GM10248 (cell line): ENCODE data around the gene COL4A2.

Source experiments
- CTCF ChIA-PET: fragments of 300-600 bp; sonication (Branson Sonifier 250); formaldehyde crosslinking; extraction: SDS; loops from one replicate; lab custom pipeline; 2021; ENCODE audit warnings: antibody characterized with exemption; lab: Yijun Ruan, JAX
- POLR2A ChIA-PET: fragments of 350-650 bp; sonication (Branson Sonifier 250); formaldehyde crosslinking; extraction: SDS; loops from one replicate; lab custom pipeline; 2020; ENCODE audit warnings: antibody characterized with exemption; lab: Yijun Ruan, JAX
- DNase-seq: peaks from one replicate; pipeline ENCODE4 v3.0.0; 2012; ENCODE audit errors: extremely low spot score
- TF ChIP-seq, protein P1 (sequence below): IDR thresholded peaks from 2 replicates; pipeline ENCODE4 v1.5.1; 2012; ENCODE audit warnings: mild to moderate bottlenecking, low read depth; ENCODE audit errors: extremely low read depth, missing control alignments, control extremely low read depth

COL4A2 gene

DNA sequence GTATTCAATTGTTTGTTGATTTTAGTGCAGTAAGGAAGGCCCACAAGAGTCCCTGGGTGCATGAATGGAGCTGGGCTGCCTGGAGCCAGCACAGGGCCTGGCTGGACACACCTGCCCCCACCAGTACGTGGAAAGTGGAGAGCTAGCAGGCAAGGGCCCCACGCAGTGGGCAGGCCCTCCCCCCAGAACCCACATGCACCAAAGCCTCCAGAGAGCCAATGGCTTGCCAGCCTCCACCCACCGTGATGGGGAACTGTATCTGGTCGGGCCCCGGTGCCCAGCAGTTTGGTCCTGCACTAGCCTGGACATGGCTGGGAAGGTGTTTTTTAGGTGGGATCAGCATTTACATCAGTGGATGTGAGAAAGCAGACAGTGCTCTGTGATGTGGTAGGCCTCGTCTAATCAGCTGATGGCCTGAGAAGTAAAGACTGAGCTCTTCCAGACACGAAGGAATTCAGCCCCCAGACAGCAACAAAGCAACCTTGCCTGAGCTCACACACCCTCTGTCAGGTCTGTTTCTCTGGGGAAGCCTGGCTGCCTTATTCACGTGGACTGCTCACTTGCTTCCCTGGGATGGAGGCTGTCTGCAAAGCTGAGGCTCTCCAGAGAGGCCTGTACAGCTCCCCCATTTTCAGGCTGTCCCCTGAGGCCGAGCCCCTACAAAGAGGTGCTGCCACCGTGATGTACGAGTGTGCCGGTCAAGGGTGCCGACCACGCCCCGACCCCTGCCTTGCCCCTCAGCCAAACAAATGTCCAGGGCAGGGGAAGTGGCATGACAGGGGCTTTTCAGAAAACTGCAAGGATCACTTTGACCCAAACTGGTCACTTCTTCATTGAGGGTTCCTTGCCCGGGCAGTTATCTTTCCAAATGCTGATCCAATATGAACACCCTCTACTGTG is 226.9 kb downstream of the COL4A2 start:
- ChIA-PET POLR2A (no interaction called here), CTCF (interaction anchor here (0.8 to 1.2 kb wide), 5 partner anchors 8 to 122 kb away, joined by 3 read pairs; no protein-coding TSS in a partner anchor)
- TF ChIP-seq, protein P1, sequence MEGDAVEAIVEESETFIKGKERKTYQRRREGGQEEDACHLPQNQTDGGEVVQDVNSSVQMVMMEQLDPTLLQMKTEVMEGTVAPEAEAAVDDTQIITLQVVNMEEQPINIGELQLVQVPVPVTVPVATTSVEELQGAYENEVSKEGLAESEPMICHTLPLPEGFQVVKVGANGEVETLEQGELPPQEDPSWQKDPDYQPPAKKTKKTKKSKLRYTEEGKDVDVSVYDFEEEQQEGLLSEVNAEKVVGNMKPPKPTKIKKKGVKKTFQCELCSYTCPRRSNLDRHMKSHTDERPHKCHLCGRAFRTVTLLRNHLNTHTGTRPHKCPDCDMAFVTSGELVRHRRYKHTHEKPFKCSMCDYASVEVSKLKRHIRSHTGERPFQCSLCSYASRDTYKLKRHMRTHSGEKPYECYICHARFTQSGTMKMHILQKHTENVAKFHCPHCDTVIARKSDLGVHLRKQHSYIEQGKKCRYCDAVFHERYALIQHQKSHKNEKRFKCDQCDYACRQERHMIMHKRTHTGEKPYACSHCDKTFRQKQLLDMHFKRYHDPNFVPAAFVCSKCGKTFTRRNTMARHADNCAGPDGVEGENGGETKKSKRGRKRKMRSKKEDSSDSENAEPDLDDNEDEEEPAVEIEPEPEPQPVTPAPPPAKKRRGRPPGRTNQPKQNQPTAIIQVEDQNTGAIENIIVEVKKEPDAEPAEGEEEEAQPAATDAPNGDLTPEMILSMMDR: no peak
- DNase-seq: no peak

DNA sequence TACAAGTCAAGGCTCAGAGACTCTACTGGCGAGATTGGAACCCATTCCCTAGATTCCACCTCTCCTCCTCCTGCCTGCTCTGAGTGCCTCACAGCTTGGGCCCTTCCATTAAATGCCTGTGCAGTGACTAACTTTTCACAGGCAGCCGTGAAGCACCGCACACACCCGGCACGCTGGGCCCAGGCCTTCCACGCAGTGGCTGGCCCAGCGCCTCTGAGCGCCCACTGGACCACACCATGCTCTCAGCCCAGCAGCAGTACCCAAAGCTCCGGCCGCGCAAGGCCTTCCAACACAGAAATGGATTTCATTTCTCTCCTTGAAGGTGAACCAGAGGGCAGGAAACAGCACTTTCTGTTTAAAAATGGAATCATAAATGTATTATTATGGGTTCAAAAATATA is 228.4 kb downstream of the COL4A2 start:
- CTCF ChIA-PET: no interaction called here
- POLR2A ChIA-PET: no interaction called here
- no peak for DNase-seq

DNA sequence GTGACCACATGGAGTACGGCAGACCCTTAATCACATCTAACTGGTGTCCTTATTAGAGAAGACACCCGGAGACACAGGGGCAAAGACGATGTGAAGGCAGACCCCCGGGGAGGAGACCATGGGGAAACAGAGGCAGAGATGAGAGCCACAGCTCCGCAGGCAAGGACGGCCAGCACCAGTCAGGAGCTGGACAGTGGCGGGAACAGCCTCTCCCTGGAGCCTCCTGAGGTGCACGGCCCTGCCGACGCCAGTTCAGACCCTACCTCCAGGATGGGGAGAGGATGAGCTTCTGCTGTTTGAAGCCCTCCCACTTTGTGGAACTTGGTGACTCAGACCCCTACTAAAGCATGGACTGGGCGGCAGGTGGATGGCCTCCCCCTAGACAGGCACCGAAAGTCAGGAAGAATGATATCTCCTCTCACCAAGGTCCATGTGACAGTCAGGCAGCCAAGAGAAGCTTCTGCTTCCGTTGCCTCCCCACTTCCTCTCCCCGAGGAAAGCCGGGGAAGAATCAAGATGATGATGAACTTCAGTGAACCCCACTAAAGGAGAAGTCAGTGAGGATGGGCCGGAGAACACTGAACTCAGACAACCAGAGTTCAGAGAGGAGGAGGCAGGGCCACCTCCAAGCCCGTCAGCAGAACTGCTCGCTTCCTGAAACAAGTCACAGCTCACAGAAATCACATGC is 229.1 kb downstream of the COL4A2 start:
- ChIA-PET CTCF (interaction anchor here (1.2 to 1.4 kb wide), 2 partner anchors 10 to 16 kb away, joined by 3 to 4 read pairs; no protein-coding TSS in a partner anchor), POLR2A (interaction anchor here (0.6 kb wide), 1 partner anchor 10 kb away, joined by 7 read pairs; no protein-coding TSS in a partner anchor)
- DNase-seq: peak; percentile 45
- TF ChIP-seq, protein P1: no peak

More for the DNA sequence above, 228.4 kb downstream of the COL4A2 start:
- TF ChIP-seq, protein P1: no peak

DNA sequence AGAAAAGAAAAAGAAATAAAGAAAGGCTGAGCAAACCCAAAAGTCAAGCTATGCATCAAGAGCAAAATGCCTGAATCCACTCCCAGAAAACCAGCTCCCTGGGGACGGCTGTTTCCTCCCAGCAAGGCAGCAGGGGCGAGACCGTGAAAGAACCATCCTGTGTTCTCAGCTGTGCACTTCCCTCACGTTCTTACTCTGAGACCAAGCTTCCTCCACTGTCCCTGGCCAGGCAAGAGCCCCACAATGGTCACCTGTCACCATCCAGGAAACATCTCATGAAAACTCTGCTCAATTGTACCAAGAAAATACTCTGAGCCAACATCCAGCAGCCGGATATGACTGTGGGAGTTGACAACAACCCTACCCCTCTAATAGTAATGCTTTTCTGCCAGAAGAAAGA is 231.5 kb downstream of the COL4A2 start:
- POLR2A ChIA-PET: interaction anchor here (0.6 to 0.7 kb wide), 2 partner anchors 277 to 377 kb away, joined by 3 read pairs; no protein-coding TSS in a partner anchor
- CTCF ChIA-PET: interaction anchor here (1.0 to 3.1 kb wide), 7 partner anchors 10 to 51 kb away, joined by 3 to 14 read pairs (median 4); no protein-coding TSS in a partner anchor
- peak; percentile 40 for DNase-seq
- TF ChIP-seq, protein P1: no peak

DNA sequence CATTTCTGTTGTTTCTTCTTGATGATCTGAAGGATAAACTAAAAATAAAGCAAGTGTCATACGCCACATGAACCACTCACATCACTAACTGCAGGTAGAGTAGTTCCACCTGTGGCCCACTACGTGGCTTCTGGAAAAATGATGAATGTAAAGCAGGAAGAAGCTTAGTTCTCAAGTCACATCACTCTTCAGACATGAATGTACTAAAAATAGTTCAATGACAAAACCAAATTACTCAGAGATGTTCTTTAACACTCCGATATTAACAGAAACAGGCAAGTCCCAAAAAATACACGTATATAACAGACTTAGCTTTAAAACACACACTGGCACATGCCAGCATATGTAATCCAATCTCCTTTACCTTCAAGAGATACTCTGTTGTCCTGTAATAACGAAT is 232.8 kb downstream of the COL4A2 start:
- TF ChIP-seq, protein P1: no peak
- POLR2A ChIA-PET: interaction anchor here (0.6 to 1.0 kb wide), 2 partner anchors 25 to 176 kb away, joined by 3 read pairs; no protein-coding TSS in a partner anchor
- CTCF ChIA-PET: interaction anchor here (1.0 to 3.1 kb wide), 5 partner anchors 8 to 54 kb away, joined by 3 to 14 read pairs (median 8); no protein-coding TSS in a partner anchor
- no peak for DNase-seq

DNA sequence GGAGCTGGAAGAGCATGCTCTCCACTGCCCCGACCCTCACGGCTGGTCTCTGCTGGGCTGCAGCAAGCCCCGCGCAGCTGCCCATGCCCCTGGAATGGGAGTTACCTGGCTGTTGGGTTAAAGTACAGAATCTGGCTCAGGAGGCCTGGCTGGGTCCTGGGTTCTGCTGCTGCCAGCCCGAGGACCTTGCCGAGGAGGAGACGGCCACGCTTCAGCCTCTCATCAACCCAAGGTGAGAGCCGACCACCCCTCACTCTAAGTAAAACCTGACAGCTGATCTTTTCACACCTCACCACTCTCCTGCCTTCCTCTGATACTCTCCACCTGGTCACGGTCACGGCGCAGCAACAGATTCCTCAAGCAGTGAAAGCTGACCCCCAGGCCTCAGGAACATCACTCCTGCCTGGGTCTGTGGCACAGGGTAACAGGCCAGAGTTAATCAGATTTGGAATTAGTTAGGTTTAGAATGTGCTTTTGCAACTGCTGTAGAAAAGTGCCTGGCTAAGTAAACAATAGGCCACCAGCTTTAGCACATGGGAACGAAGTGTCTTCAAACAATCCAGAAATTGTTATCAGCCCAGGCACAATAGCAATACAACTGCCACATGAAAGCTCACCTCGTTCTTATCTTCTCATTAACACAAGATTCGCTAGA is 233.9 kb downstream of the COL4A2 start:
- TF ChIP-seq, protein P1: no peak
- ChIA-PET POLR2A (no interaction called here), CTCF (interaction anchor here (0.7 to 3.1 kb wide), 4 partner anchors 13 to 85 kb away, joined by 3 to 9 read pairs (median 3); no protein-coding TSS in a partner anchor)
- no peak for DNase-seq
